T-helper 2 cell (primary cell): ENCODE results near the gene PLK3.
A peak's percentile ranks its signal among the peaks of the same experiment; 100 is the strongest.
"Not testable (repeated sequence)": the region's sequence is repeated elsewhere in the genome, so short reads cannot be mapped to it uniquely, and the experiment has no call there.

Experiments
- DNase-seq, 5 experiments: peaks; one replicate each; pipeline versions ENCODE4 v3.0.0 to v3.0.0-alpha.2; 2012 to 2022
- total RNA-seq, 2 donors: gene quantifications; one replicate each; lab custom pipeline; 2026; lab: John Stamatoyannopoulos, UW

PLK3 gene
- total RNA-seq: 630 to 1,413 reads per million in 2 donors

DNA sequence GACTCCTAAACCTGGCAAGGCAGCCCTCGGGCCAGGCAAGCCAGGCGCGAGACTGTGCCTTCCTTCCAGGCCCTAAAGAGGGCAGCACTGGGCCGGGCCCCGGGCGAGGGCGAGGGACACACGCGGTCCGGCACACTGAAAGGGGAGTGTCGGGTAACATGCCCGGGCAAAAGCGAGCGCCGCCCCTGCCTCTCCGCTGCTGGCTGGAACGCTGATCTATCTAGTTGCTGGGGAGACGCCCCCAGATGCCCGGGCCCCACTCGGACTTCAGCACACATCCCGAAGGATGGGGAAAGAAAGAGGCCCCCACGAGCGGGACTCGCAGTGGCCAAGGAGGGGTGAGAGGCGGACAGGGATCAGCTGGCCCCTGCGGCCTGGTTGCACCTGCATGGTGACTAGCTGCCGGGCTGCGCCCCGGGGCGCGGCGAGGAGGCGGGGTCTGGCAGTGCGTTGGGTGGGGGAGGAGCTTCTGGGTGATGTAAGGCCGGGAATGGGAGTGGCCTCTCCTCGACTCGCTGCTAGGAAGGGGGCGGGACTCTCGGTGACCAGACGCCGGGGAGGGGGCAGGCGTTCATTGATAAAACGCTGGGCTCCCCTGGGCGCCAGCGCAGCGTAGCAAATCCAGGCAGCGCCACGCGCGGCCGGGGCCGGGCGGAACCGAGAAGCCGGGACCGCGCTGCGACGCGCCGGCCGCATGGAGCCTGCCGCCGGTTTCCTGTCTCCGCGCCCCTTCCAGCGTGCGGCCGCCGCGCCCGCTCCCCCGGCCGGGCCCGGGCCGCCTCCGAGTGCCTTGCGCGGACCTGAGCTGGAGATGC, at the start of gene PLK3:
Gene PLK3 (plus strand): TSS at position 608 of the 815 bp plus-strand sequence. CDS start 87 bp downstream, at position 695.
- DNase-seq: peak; percentile 96 to 99 (median 97)

DNA sequence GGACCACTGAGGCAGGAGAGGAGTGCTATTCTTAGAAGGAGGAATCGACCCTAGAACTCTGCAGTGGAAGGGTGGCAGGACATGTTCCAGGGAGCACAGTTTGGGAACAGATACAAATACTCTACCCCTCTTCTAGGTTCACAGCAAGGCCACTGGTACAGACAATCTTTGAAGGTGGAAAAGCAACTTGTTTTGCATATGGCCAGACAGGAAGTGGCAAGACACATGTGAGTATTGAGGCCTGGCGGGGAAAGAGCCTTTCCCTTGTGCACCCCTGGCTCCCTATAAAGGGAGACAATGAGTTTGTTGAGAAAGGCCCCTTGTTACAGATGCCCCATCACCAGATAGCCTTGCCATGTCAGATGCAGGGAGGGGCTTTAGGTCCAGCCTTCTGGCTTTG, 42.8 kb upstream of the PLK3 start:
- DNase-seq: no peak

DNA sequence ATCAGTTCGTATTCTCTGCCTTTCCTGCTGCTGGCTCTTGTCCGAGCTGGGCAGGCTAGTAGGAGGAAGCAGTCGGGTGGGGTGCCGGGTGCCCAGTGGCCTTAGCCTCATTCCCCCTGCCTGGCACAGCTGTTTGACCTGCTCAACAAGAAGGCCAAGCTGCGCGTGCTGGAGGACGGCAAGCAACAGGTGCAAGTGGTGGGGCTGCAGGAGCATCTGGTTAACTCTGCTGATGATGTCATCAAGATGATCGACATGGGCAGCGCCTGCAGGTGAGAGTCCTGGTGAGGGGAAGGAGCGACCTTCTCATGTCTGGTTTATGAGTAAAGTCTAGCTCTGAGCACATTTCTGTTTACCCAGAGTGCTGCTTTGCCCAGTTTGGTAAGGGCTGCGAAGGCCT, 41.1 kb upstream of the PLK3 start:
- no peak for DNase-seq

DNA sequence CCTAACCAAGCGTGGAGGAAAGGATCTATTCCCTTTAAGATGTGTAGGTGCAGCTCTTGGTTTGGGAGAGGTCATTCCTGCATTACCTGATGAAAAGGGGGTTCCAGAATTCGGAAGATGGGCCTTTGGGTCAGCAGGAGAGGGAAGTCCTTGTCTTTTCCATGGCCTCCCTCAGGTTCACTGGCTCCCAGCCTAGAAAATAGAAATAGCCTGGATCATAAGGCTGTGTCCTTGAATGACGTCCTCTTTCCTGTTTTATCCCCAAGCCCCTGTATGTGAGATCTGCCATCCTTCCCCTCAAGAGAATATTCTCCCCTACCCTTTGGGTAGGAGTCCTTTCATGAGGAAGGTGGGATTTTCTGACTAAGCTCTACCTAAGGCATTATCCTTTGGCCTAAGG, 39.3 kb upstream of the PLK3 start:
- DNase-seq: no peak

DNA sequence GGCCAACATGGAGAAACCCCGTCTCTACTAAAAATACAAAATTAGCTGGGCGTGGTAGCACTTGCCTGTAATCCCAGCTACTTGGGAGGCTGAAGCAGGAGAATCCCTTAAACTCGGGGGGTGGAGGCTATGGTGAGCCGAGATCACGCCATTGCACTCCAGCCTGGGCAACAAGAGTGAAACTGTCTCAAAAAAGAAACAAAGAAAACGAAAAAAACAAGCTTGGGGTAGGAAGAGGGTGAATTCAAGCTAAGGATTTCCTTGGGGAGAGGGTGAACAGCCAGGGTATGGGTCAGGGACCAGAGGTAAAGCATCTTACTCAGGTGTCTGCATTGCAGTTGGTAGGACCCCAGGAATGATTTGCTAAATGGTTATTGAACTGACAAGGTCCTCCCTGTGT, 33.8 kb upstream of the PLK3 start:
- not testable (repeated sequence) for DNase-seq

DNA sequence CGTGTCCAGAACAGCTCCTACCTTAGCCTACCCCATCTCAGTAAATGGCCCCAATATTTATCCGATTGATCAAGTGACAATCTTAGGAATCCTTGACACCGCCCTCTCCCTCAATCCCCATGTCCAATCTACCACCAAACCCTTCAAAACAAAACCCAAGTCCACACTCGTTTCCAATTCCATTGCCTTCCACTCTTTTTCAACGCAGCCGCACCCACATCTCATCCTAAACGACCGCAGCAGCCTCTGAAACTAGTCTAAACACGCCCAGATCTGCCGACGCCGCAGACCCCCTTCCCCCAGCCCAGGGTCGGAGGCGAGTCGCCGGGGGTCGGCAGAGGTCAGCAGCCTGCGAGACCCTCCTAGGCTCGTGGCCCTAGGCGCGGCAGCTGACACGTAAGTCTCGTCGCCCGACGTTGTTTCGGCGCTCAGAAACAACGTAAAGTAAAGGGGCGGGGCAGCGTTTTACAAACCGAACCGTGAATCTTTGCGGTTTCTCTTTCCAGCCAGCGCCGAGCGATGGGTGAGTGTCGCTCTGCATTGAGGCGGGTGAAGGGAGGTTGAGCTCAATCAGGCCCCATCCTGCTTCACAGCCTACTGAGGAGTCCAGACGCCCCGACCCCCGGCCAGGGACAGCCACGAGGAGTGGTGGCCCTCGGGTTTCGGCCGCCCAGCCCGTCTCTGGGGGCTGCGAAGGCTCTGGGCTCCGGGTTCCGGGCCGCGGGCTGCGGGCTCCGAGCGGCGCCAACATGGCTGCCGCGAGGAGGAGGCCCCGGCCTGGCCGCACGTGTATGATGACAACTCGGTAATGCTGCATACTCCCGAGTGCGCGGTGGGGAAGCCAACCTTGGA, 24.9 kb upstream of the PLK3 start, which contains the start of gene RPS8:
Gene RPS8 (plus strand): TSS at position 463 of the 852 bp plus-strand sequence. CDS start 57 bp downstream, at position 520.
- DNase-seq: peak; percentile 61 to 96 (median 83)

DNA sequence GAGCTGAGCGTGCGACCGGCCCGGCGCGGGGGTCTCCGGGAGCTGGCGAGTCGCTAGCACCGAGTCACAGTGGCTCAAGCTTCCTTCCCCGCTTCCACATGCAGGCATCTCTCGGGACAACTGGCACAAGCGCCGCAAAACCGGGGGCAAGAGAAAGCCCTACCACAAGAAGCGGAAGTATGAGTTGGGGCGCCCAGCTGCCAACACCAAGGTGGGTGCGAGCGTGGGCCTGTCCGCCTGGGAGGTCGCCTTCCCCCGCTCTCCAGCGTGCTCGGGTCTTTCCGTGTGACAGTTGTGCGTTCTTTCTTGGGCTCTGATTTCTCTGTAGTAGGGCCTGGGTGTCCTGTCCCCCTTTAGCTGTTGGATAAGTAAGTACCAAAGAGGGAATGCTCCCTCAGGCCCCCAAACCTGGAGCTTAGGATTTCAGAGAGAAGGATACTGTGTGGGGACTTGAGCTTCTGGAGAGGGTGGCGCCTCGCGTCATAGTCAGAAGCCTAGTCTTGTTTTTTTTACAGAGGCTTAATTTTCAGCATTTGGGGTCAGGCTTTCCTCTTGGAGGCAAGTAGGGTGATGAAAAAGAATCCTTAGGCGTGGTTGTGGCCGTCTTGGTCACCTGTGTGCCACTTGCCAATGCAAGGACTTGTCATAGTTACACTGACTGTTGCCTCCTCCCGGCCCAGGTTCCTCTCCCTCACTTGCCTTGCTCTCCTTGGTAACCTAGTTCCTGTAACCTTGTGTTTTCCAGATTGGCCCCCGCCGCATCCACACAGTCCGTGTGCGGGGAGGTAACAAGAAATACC, 24.0 kb upstream of the PLK3 start:
- peak in 2 of 5 experiments; percentile 25 to 56 for DNase-seq

DNA sequence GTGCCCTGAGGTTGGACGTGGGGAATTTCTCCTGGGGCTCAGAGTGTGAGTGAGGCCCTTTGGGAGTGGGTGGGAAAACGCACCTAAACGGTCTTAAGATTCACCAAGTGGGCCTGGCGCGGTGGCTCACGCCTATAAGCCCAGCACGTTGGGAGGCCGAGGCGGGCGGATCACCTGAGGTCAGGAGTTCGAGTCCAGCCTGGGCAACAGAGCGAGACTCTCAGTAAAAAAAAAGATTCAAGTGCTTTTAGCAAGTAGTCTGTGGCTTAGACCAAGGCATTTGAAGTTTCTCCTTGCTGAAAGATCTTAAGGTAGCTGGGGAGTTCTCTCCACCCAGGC, 23.5 kb upstream of the PLK3 start:
- no peak for DNase-seq

DNA sequence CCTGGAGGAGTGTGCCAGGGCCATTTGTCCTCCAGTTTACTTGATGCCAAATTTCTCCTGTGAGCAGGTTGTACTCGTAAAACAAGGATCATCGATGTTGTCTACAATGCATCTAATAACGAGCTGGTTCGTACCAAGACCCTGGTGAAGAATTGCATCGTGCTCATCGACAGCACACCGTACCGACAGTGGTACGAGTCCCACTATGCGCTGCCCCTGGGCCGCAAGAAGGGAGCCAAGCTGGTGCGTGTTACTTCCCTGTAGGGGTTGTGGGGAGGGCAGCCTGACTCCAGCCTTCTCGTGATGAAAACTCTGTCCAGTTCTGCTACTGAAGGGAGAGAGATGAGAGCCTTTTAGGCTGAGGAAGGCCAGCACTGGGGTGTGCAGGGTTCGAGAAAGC, 22.6 kb upstream of the PLK3 start:
- no peak for DNase-seq

DNA sequence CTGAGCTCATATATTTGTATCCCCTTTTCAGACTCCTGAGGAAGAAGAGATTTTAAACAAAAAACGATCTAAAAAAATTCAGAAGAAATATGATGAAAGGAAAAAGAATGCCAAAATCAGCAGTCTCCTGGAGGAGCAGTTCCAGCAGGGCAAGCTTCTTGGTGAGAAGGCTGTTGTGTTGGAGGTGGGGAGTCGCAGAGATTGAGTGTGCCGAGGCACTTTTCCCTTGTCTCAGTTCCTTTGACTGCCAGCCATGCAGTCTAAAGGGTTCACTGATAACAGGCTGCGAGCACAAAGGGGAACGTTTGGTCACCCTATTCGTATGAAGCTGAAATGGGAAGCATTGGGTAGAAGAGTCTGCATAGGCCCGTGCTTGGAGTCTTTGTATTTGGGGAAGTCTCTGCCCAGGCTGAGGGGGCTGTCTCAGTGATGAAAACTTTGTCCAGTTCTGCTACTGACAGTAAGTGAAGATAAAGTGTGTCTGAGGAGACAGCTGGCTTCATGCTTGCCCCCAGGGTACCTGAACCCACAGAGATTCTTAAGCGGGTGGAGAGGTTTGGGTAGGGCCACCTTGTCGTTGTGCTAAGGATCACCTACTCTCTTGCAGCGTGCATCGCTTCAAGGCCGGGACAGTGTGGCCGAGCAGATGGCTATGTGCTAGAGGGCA, 22.1 kb upstream of the PLK3 start:
- no peak for DNase-seq

DNA sequence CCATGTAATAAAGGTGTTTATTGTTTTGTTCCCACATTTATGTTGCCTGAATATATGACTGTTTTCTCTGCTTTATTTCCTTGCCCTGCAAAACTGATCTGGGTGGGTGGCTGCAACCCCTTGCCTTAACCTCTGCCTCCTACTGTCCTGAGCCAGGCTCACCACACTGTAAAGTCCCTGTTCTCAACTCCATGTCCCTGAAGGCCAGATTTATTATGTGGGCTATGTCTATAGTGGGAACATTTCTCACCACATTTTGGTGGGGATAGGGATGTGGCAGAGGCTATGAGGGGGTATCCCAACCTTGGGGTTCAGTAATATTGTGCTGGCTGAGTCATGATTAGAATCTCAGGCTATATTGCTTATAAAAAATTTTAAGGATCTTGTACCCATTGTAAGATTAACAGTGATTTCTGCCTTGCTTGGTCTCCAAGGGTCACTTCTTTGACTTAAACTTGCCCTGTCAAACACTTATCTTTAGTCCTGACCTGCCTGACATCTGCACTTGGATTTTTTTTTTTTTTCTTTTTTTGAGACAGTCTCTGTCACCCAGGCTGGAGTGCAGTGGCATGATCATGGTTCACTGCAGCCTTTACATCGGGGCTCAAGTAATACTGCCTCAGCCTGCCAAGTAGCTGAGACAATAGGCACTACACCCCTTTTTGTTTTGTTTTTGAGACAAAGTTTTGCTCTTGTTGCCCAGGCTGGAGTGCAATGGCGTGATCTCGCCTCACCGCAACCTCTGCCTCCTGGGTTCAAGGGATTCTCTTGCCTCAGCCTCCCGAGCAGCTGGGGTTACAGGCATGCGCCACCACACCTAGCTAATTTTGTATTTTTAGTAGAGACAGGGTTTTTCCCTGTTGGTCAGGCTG, 21.2 kb upstream of the PLK3 start:
- no peak for DNase-seq

DNA sequence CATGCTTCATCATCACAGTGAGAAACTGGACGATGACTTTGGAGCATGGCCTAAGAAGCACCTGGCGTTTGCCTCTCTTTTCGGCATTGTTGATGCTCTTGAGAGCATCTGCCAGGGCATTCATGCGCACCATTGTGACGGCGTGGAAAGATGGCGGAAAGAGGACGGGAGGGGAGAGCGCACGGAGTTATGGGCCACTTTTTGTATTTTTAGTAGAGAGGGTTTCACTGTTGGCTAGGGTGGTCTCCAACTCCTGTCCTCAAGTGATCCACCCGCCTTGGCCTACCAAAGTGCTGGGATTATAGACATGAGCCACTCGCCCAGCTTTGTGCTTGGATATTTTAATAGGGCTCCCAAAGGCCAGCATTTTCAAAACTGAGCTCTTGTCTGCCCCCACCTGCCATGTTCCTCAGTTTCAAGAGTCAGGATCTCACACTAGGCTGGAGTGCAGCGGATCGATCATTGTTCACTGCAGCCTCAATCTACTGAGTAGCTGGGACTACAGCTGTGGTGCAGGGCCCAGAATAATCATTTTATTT, 19.5 kb upstream of the PLK3 start:
- no peak for DNase-seq

DNA sequence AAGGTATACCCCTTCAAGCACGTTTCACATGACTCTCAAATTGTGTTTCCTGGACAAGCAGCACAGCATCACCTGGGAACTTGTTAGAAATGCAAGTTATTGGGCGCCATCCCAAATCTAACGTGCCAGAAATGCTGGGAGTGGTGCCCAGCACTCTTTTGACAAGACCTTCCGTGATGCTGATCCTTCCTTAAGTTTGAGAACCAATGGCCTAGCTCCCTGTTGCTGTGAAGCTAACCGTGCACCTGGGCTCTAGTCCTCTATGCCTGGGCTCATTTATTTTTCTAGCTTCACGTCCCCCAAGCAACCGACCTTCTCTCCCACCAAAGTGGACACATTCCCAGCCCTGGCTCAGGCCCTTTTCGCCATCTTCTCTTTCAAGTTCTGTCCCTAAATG, 16.5 kb upstream of the PLK3 start:
- no peak for DNase-seq

DNA sequence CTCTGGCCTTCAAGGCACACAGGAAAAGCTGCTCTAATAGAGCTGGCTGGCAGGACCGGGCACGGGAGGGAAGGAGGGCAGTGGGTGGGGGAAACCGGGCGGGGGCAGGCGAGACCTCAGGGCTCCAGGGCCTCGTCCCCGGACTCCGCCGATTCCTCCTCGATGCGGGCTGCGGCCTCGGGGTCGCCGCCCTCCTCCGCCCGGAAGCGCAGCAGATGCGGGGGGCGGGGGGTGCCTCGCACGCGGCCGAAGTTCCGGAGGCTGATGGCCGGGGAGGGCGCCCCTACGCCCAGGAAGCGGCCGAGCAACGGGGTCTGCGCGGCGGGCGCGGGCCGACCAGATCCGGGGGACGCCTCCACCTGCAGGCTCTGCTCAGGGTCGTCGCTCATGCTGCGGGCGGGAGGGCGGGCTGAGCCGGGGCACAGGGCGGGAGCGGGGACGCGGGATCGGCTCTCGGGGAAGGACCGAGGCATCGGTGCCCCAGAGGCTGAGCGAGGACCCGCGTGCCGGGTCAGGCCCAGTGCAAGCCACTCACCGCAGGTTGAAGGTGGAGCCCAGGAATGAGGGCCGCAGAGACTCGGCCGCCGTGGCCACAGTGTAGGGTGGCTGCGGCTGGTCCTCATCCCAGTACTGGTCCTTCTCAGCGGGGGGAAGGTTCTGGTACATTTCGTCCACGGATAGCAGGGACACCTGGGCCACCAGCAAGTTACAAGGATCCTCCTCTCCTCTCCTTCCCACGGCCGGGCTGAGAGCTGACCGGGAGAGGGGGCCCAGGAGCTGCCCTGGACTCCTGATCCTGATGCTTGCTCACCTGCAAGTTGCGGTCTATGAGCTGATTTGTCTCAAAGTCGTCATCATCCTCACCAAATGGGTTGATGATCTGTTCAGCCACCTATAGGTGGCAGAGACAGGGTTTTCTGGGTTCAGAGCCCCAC, 15.8 kb upstream of the PLK3 start:
- peak in 2 of 5 experiments; percentile 26 to 62 for DNase-seq

DNA sequence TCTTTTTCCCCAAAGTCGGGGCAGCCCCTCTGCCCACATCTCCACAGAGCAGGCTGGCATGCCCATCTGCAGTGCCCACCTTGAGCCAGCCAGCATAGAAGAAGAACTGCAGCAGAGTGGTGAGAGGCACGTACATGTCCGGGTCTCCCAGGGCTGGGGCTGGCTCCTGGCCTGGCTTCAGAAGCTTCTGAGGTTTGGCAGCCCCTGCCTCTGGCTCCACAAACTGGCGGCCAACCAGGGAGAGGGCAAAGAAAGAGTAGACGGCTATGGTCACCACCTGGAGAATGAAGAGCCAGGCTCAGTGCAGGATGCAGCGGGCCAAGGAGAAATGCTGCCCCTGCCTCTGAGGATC, 15.2 kb upstream of the PLK3 start:
- no peak for DNase-seq

DNA sequence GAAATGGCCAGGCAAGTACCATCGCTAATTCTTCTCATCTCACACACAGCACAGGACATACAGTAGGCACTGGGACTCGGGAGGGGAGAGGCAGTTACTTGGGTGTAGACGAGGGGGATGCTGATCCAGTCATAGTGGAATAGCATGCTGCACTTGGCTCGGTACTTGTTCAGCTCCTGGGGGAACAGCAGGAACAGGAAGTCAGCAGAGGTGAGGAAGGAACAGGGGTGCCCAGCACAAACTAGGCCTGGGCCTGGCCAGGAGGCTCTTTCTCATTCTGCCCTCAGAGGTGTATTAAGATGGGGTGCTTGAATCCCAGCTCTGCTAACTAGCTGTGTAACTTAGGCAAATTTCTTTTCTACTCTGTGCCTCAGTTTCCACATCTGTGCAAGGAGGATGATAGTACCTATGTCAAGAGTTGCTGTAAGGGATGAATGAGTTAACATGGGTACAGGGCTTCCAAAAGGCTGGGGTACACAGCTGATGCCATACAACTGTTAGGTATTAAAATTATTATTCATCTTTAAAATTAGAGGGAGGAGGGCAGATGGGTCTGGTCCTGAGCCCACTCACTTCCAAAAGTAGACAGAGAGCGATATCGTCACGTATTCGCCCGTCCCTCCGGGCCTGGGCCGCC, 14.6 kb upstream of the PLK3 start:
- no peak for DNase-seq

DNA sequence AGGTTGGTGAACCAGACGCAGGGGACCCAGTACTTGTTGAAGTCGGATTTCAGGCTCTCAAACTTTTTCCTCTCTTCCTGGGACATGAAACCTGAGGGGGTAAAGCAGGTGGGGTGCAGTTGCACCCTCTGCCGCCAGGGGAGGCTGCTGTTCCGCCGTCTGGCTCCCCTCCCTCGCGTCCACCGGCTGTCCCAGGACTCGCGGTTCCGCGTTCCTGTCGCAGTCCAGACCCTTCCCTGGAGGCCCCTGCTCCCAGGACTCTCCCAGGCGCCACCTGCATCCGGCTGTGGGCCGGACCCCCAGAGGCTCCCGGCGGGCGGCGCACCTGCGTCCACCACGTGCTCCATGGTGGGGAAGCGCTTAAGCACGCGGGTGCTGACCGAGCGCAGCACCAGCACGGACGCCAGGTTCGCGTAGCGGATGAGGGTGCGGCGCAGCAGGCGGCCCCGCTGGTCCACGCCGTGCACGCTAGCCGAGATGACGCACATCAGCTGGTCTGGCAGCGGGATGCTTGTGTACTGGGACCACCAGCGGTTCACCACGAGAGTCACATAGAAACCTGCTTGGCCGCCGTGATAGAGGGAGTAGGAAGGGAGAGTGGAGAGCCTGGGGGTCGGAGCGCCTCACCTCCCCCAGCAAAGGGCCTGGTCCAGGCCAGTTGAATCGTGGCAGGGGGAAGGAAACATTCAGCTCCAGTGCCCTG, 13.9 kb upstream of the PLK3 start:
- DNase-seq: peak; percentile 61 to 75 (median 68)

DNA sequence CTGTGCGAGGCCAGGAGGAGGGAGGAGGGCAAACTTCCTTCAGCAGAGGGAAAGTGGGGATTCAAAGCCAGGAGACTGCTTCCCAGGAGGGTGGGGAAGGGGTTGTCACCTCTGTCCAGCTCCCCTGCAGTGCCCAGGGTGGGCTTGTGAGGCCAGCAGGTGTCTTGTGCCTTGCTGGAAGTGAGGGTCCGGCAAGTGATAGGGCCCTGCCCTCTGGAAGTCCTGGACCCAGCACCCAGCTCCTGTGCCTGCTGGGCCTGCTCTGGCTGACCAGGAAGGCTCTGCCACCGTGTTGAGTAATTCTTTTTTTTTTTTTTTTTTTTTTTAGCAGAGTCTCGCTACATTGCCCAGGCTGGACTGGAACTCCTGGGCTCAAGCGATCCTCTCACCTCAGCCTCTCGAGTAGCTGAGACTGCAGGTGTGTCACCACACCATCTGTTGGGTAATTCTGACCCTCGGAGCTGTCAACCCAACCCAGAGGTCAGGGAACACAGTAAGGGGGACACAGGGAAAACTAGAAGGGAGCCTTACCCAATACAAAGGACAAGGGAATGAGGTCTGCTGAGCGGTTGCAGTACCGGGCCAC, 13.2 kb upstream of the PLK3 start:
- no peak for DNase-seq
